Measurements from ENCODE around the gene LRRC37B.

DNA sequence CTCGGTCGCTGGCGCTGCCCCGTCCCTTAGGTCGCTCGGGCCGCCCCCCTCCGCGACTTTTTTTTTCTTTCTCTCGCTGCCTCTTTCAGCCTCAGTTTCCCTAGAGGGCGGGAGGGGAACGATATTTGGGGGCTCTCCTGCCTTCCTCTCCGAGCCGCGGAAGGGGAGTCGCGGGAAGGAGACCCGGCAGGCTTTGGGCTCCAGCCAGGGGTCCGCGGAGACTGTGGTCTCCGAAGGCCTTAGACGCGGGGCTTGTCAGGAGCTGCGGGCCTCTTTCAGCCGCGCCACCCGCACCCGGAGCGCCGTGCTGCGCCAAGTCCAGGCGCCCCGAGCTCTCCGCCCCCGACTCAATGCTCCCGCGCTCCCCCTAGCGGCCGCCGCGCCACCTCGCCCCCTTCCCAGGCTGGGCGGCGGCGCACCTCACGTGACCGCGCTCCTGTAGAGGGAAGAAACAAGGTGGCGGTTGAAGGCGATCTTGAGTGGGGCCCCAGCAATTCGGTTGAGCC is at the start of gene LRRC37B:
- no peak for TF ChIP-seq NFRKB (IDR thresholded peaks at IDR 0.05)
- TF ChIP-seq ELF4 (IDR thresholded peaks at IDR 0.05), result no peak
- TF ChIP-seq, protein P1, sequence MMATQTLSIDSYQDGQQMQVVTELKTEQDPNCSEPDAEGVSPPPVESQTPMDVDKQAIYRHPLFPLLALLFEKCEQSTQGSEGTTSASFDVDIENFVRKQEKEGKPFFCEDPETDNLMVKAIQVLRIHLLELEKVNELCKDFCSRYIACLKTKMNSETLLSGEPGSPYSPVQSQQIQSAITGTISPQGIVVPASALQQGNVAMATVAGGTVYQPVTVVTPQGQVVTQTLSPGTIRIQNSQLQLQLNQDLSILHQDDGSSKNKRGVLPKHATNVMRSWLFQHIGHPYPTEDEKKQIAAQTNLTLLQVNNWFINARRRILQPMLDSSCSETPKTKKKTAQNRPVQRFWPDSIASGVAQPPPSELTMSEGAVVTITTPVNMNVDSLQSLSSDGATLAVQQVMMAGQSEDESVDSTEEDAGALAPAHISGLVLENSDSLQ (IDR thresholded peaks at IDR 0.05), result no peak
- TF ChIP-seq TARDBP (IDR thresholded peaks at IDR 0.05), result no peak
- no peak for TF ChIP-seq LEF1 (IDR thresholded peaks at IDR 0.05; ENCODE audit: borderline replicate concordance)
- TF ChIP-seq FOXA1 (IDR thresholded peaks at IDR 0.05), result no peak

All from HEK293T (cell line).